Gastroesophageal sphincter (tissue), 4 donors: Measurements from ENCODE around the gene SASH3. TPM values are rescaled to one million over a fixed set of nuclear protein-coding genes. Genes with fewer than 3 reads are reported as not detected.

Source experiments
- ATAC-seq: fragments of 150-250 bp; one replicate; pipeline ENCODE4 v1.9.1; 2016; ENCODE audit warnings: mild to moderate bottlenecking, moderate library complexity
- H3K27ac ChIP-seq, 4 donors: fragments of 200-600 bp; sonication (generic) in 3 of 4; 1 replicate in 3 of 4; 2 replicates in 1 of 4; pipeline ENCODE4 v1.5.1; 2016 to 2019
- H3K27me3 ChIP-seq: fragments of 200-600 bp; sonication (generic); one replicate; pipeline ENCODE4 v1.5.1; 2019
- H3K36me3 ChIP-seq, 2 donors: fragments of 200-600 bp; sonication (generic); one replicate each; pipeline ENCODE4 v1.5.1; 2019; ENCODE audit warnings: control low read depth in 1 of 2
- H3K4me1 ChIP-seq, 3 donors: fragments of 200-600 bp; sonication (generic); 1 replicate in 2 of 3; 2 replicates in 1 of 3; pipeline ENCODE4 v1.5.1; 2016 to 2019; ENCODE audit warnings: control low read depth in 2 of 3
- H3K4me3 ChIP-seq, 2 donors: fragments of 200-600 bp; sonication (generic); one replicate each; pipeline ENCODE4 v1.5.1; 2019; ENCODE audit warnings: mild to moderate bottlenecking in 1 of 2, moderate library complexity in 1 of 2
- H3K9me3 ChIP-seq, 3 donors: fragments of 200-600 bp; sonication (generic); one replicate each; pipeline ENCODE4 v1.5.1; 2017 to 2019; ENCODE audit warnings: control low read depth in 2 of 3
- EP300 ChIP-seq: sonication (generic); formaldehyde crosslinking; IDR thresholded peaks from one replicate; pipeline ENCODE4 v1.6.1; 2017; ENCODE audit warnings: antibody characterized with exemption, mild to moderate bottlenecking
- POLR2A ChIP-seq, 2 donors: fragments of 450-650 bp; IDR thresholded peaks; one replicate each; pipeline ENCODE4 v1.6.1; 2017; ENCODE audit warnings: antibody characterized with exemption in 2 of 2, mild to moderate bottlenecking in 2 of 2, moderate library complexity in 1 of 2
- POLR2AphosphoS5 ChIP-seq: sonication (generic); formaldehyde crosslinking; IDR thresholded peaks from one replicate; pipeline ENCODE4 v1.6.1; 2017; ENCODE audit warnings: antibody characterized with exemption
- WGBS, 2 donors: methylation state at CpG; one replicate each; pipeline ENCODE4 v1.1.5; 2018; ENCODE audit warnings: low coverage in 1 of 2; 5-methylcytosine and 5-hydroxymethylcytosine counted together
- total RNA-seq, 4 donors: library from RNA; depleted of rRNA; stranded (reverse); fragments of >200 nt; gene quantifications; one replicate each; pipeline ENCODE4 v1.1.0, GENCODE V29; 2016
- TF ChIP-seq, protein P1 (sequence below), 4 experiments: fragments of 200-600 bp in 2 of 4; fragments of 450-650 bp in 2 of 4; sonication (generic) in 1 of 4; IDR thresholded peaks; one replicate each; pipeline ENCODE4 v1.5.1; 2017 to 2019; ENCODE audit warnings: antibody characterized with exemption in 4 of 4, mild to moderate bottlenecking in 2 of 4, moderate library complexity in 2 of 4

Gene SASH3
- total RNA-seq, 4 donors from 2014 or later, result 1.9 to 8.2 (median 5.3) TPM

DNA sequence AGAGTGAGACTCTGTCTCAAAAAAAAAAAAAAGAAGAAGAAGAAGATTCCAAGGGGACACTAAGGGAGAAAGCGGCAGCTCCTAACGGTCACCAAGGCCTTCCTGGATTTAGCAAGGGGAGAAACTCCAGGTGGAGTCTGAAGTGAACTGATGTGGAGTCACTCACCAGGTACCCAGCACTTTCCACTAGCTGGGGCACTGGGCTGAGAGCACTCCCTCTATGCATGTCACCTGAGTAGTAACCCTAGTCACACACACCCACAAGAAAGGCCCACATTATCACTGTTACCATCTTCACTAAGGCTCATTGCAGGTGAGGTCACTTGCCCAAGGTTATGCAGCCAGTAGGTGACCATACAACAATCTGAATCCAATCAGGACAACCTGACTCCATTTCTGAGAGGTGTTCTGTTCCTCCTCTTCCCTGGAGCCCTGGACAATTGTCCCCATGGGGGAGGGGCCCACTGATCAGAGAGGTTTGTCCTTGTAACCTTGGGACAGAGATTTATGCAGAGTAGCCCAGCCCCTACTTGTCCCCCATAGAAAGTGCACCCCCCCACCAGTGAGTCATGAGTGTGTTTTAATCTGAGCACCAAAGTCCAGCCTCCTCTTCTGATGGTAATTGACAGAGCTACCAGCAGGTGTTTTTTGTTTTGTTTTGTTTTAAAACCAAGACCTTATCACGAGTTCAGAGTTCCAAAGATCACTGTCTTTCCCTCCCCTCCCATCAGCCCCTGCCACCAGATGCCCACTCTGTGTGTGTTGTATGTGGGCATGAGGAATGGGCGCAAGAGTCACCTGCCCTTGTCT lies 5.9 kb upstream of the SASH3 start:
- 84 to 90% methylated on average over 2 to 3 of the region's 4 CpGs for WGBS, 2 donors
- TF ChIP-seq POLR2A (IDR thresholded peaks at IDR 0.05) (no peak), EP300 (no peak), POLR2AphosphoS5 (no peak)
- TF ChIP-seq, protein P1, sequence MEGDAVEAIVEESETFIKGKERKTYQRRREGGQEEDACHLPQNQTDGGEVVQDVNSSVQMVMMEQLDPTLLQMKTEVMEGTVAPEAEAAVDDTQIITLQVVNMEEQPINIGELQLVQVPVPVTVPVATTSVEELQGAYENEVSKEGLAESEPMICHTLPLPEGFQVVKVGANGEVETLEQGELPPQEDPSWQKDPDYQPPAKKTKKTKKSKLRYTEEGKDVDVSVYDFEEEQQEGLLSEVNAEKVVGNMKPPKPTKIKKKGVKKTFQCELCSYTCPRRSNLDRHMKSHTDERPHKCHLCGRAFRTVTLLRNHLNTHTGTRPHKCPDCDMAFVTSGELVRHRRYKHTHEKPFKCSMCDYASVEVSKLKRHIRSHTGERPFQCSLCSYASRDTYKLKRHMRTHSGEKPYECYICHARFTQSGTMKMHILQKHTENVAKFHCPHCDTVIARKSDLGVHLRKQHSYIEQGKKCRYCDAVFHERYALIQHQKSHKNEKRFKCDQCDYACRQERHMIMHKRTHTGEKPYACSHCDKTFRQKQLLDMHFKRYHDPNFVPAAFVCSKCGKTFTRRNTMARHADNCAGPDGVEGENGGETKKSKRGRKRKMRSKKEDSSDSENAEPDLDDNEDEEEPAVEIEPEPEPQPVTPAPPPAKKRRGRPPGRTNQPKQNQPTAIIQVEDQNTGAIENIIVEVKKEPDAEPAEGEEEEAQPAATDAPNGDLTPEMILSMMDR (IDR thresholded peaks at IDR 0.05), result no peak
- Histone ChIP-seq H3K9me3 (no peaks in the 10 kb centered on the region), H3K27ac (no peak overlapping the region), H3K4me3 (no peak overlapping the region), H3K27me3 (no peaks in the 10 kb centered on the region), H3K4me1 (no peaks in the 10 kb centered on the region), H3K36me3 (no peaks in the 10 kb centered on the region)
- no peak for ATAC-seq

DNA sequence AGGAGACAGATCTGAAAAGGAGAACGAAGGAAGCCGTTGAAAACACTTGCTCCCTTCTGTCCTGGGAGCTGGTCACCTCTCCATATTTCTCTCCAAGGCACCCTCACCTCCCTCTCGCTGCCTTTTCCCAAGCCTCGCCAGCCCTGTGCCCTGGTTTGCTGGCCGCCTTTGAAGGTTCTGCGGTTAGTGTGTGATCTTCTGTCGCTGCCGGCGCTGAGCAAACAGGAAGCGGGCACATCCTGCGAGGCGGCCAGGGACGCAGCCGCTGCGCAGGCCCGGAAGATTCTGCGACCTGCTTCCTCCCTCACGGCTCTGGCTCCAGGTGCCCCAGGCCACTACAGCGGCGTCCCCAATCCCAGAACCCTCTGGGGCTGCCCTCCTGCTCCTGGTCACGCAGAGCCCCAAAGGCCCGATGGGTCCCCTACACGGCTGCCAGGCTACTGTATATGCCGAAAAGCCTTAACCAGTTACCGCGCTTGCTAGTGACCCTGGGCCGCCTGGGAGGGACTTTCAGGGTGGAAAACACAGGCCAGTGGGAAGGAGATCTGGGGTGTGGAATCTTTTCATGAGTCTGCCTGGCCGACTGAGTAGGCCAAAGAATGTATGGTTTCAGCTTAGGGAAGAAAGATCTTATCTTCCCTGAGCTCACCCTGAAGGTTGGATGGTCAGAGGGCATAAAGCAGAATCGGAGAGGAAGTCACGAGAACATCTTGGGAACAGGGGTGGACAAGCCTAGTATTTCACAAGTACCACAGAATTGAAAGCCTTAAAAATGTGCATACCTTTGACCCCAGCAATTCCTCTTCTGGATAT lies 2.3 kb upstream of the SASH3 start:
- Histone ChIP-seq H3K36me3 (no peaks in the 10 kb centered on the region), H3K4me1 (no peaks in the 10 kb centered on the region), H3K9me3 (no peaks in the 10 kb centered on the region), H3K27me3 (no peaks in the 10 kb centered on the region), H3K4me3 (no peak overlapping the region), H3K27ac (peak overlapping the region in 3 of 4 donors; percentile 35 to 49 (median 47))
- 75 to 89% methylated on average over 2 to 6 of the region's 30 CpGs for WGBS, 2 donors
- TF ChIP-seq POLR2AphosphoS5, result no peak
- TF ChIP-seq, protein P1 (IDR thresholded peaks at IDR 0.05), result no peak
- no peak for TF ChIP-seq EP300
- no peak for TF ChIP-seq POLR2A (IDR thresholded peaks at IDR 0.05)
- no peak for ATAC-seq

DNA sequence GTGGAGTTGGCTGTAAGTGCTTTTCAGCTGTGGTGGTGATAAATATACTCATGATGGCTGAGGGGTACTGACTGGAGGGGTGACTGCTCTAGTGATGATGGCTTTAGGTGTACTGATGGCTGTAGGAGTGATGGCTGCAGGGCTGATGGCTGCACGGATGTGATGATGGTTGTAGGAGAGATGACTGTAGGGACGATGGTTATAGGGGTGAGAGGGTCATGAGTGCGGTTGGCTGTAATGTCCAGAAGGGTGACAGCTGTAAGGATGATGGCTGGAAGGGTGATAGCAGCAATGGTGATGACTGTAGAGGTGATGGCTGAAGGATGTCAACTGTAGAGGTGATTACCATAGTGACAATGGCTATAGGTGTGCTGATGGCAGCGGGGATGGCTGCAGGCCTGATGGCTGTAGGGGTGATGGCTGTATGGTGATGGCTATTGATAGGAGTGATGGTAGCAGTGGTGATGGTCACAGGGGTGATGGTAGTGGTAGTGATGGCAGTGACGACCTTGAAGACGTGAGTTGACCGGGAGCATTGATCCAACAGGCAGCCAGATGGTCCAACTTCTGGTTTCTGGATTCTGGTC lies 570 bp upstream of the SASH3 start:
- no peak overlapping the region for H3K4me3 ChIP-seq
- no peaks in the 10 kb centered on the region for H3K9me3 ChIP-seq
- no peaks in the 10 kb centered on the region for H3K27me3 ChIP-seq
- H3K27ac ChIP-seq, result no peak overlapping the region
- ATAC-seq, result no peak
- no peaks in the 10 kb centered on the region for H3K4me1 ChIP-seq
- TF ChIP-seq POLR2AphosphoS5 (no peak), POLR2A (IDR thresholded peaks at IDR 0.05) (no peak), EP300 (no peak)
- TF ChIP-seq, protein P1 (IDR thresholded peaks at IDR 0.05), result no peak
- WGBS, 2 donors, result 90 to 93% methylated on average over 3 to 7 of the region's 7 CpGs
- no peaks in the 10 kb centered on the region for H3K36me3 ChIP-seq

DNA sequence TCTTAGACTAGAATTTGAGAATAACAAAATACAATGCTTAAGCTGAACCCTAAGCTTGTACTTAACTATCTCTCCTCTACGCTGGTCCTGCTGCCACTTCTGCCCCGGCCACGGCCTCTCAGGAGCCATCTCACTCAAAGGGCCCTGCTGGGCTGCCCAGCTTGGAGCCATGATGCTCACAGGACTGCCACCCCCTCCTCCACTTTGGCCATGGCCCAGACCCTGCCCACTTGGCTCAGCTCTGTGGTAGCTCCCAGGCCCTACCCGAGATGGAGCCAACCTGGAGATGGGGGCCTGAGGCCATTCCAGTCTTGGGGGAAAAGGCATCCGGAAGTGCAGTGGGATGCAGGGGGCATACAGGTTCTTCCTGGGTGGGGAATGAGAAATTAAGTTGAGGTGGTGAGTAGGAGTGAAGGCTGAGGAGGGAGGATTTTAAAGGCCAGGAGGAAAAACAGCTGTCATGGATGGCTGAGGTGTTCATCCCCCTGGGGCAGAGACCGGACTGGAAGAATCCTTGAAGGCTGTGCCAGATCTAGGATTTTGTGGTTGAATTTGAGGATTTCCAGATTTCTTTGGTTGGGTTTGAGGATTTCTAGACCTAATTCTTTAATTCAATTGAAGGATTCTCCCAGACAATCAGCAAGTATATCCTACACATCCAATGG lies 824 bp downstream of the SASH3 start:
- no peaks in the 10 kb centered on the region for H3K27me3 ChIP-seq
- ATAC-seq, result no peak
- no peaks in the 10 kb centered on the region for H3K36me3 ChIP-seq
- H3K27ac ChIP-seq, result no peak overlapping the region
- 63 to 88% methylated on average over 1 of the region's 6 CpGs for WGBS, 2 donors
- H3K9me3 ChIP-seq, result no peaks in the 10 kb centered on the region
- peak overlapping the region in 1 of 2 donors; percentile 27 for H3K4me3 ChIP-seq
- H3K4me1 ChIP-seq, result no peaks in the 10 kb centered on the region
- TF ChIP-seq EP300 (no peak), POLR2AphosphoS5 (no peak), POLR2A (IDR thresholded peaks at IDR 0.05) (no peak)
- TF ChIP-seq, protein P1 (IDR thresholded peaks at IDR 0.05), result no peak
